ENCODE data around the gene HNRNPF. TPM values are rescaled to one million over a fixed set of nuclear protein-coding genes. Genes with fewer than 3 reads are reported as not detected.

Gene HNRNPF
- total and polyA plus RNA-seq, 2 of the 8 experiments (the other 6 are each of a cell fraction or from before 2014, with no cell fraction given): 209 to 389 TPM

DNA sequence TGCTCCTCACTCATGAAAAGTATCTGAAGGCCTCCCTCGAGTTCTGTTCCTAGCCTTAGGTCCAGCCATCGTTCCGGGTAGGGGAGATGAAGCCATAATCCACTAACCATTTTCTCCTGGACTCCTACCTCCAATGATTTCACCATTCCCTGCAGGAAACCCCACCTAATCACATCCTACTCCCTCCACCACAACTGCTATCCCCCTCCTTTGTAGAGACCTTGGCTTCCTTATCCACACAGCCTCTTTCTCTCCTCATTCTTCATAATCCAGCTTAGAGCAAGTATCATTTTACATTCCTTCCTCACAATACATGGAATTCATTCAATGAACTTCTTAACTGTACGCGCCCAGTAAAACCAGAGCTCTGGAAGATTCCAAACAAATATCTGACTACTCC lies 18.7 kb downstream of the HNRNPF start:
- WGBS, 2 experiments (ENCODE audit: extremely low coverage in 1 of 2, insufficient coverage in 1 of 2, insufficient read length in 1 of 2, insufficient replicate concordance in 2 of 2, low coverage in 1 of 2, low lambda C conversion rate in 2 of 2, missing lambda C conversion rate in 1 of 2): 95% methylated on average over 5 of the region's 5 CpGs; no CpG with 5 or more reads in 1 of the 2 experiments
- Histone ChIP-seq H2AFZ (ENCODE audit: low read length) (no peak overlapping the region), H4K91ac (replicated peaks; ENCODE audit: insufficient read length, low read length) (no peak overlapping the region), H2BK12ac (ENCODE audit: low read depth, low read length) (no peak overlapping the region), H3K79me1 (ENCODE audit: low read depth, low read length) (peaks cover 22% of the 10 kb centered on the region), H2BK5ac (ENCODE audit: low read depth, low read length) (no peak overlapping the region), H4K5ac (ENCODE audit: insufficient read length, low read depth, low read length) (no peak overlapping the region), H4K20me1 (replicated peaks in 1 of 2; ENCODE audit: control insufficient read depth in 1 of 2, insufficient read depth in 2 of 2, low read length in 2 of 2) (peaks cover 48 to 57% of the 10 kb centered on the region in 2 experiments), H3K27ac (ENCODE audit: low read depth, low read length) (no peak overlapping the region), H3K56ac (replicated peaks; ENCODE audit: insufficient read length, low read depth, low read length) (no peak overlapping the region), H4K8ac (ENCODE audit: extremely low read depth, insufficient read depth, low read length) (no peak overlapping the region), H3K18ac (ENCODE audit: extremely low read depth, low read length) (no peak overlapping the region), H2AK5ac (ENCODE audit: low read depth, low read length) (no peak overlapping the region), H3K14ac (ENCODE audit: insufficient read length) (no peak overlapping the region), H3K79me2 (ENCODE audit: control insufficient read depth in 1 of 2, insufficient read depth in 2 of 2, low read length in 2 of 2) (peaks cover 34 to 75% of the 10 kb centered on the region in 2 experiments), H3K36me3 (ENCODE audit: control insufficient read depth in 2 of 4, insufficient read depth in 4 of 4, low read length in 3 of 4) (peaks cover 48 to 97% (median 82%) of the 10 kb centered on the region in 4 experiments), H3K23me2 (ENCODE audit: low read depth, low read length) (no peaks in the 10 kb centered on the region; the same call in 1 of the 2 replicates), H3K4ac (replicated peaks; ENCODE audit: insufficient read length, low read depth, low read length) (no peak overlapping the region), H3K9ac (replicated peaks in 1 of 4; ENCODE audit: extremely low read depth in 1 of 4, low read depth in 3 of 4, low read length in 3 of 4) (no peak overlapping the region), H3K9me3 (ENCODE audit: insufficient read depth in 2 of 2, low read depth in 1 of 2, low read length in 1 of 2) (no peaks in the 10 kb centered on the region), H2BK20ac (ENCODE audit: low read length) (no peak overlapping the region), H2BK15ac (ENCODE audit: low read length) (no peak overlapping the region), H3K4me3 (ENCODE audit: extremely low read depth in 1 of 4, insufficient read depth in 2 of 4, low read depth in 3 of 4, low read length in 4 of 4) (no peak overlapping the region), H3K23ac (ENCODE audit: insufficient read length) (no peak overlapping the region), H3K27me3 (replicated peaks in 1 of 4; ENCODE audit: control insufficient read depth in 3 of 4, extremely low read depth in 1 of 4, insufficient read depth in 3 of 4, low read length in 3 of 4) (no peaks in the 10 kb centered on the region), H3K4me2 (ENCODE audit: insufficient read depth in 1 of 2, low read depth in 2 of 2, low read length in 2 of 2) (no peak overlapping the region), H2BK120ac (replicated peaks; ENCODE audit: low read depth, low read length) (no peak overlapping the region), H3K4me1 (replicated peaks in 1 of 4; ENCODE audit: control insufficient read depth in 3 of 4, insufficient read depth in 4 of 4, low read length in 3 of 4) (peaks cover 0 to 6% (median 4%) of the 10 kb centered on the region in 4 experiments; a peak in 5 of 7 replicates)
- ChIA-PET POLR2A (ENCODE audit: partially characterized antibody) (interaction anchor here (0.7 to 2.6 kb wide), 14 partner anchors 10 to 74 kb away, joined by 3 to 21 read pairs (median 4); partner anchors contain the start of gene HNRNPF), CTCF (ENCODE audit: partially characterized antibody) (interaction anchor here (0.6 to 2.6 kb wide), 10 partner anchors 10 to 201 kb away, joined by 3 to 14 read pairs (median 4); partner anchors contain the start of gene ZNF487)
- FAIRE-seq: no peak
- DNase-seq (ENCODE audit: low read depth in 1 of 2, low spot score in 2 of 2): no peak
- TF ChIP-seq SIN3A (conservative IDR thresholded peaks at IDR 0.05 in 1 of 2, IDR thresholded peaks at IDR 0.05 in 1 of 2; ENCODE audit: low read depth in 1 of 2, low read length in 2 of 2) (no peak), CHD1 (IDR thresholded peaks at IDR 0.05; ENCODE audit: low read depth, low read length) (no peak), SIRT6 (IDR thresholded peaks at IDR 0.05; ENCODE audit: low read length) (no peak), NRF1 (IDR thresholded peaks at IDR 0.05; ENCODE audit: low read depth, low read length) (no peak), KDM1A (IDR thresholded peaks at IDR 0.05; ENCODE audit: borderline replicate concordance, low read length) (no peak), CEBPB (IDR thresholded peaks at IDR 0.05; ENCODE audit: low read depth, low read length) (no peak), SUZ12 (IDR thresholded peaks at IDR 0.05; ENCODE audit: low read length) (no peak), SP2 (IDR thresholded peaks at IDR 0.05; ENCODE audit: low read length) (no peak), SIX5 (IDR thresholded peaks at IDR 0.05; ENCODE audit: low read depth, low read length) (no peak), JUND (IDR thresholded peaks at IDR 0.05; ENCODE audit: low read length) (no peak)

Measured in H1 (cell line).